Measurements from ENCODE around the gene FBP1. TPM values are rescaled to one million over a fixed set of nuclear protein-coding genes. Genes with fewer than 3 reads are reported as not detected.
"Not testable (repeated sequence)": the region's sequence is repeated elsewhere in the genome, so short reads cannot be mapped to it uniquely, and the experiment has no call there.

FBP1 gene
- total RNA-seq, 1 experiment from 2014 or later, result 1.9 TPM

- H3K4me1 ChIP-seq (ENCODE audit: insufficient read depth, low read length), result no peaks in the 10 kb centered on the region
- no peaks in the 10 kb centered on the region for H3K79me1 ChIP-seq (ENCODE audit: insufficient read depth, low read depth, low read length, poor library complexity, severe bottlenecking)
- TF ChIP-seq CTCF (conservative IDR thresholded peaks at IDR 0.05), result no peak
- H3K27me3 ChIP-seq (ENCODE audit: insufficient read depth, low read length), result no peaks in the 10 kb centered on the region
- no peak within 1 kb of the TSS for H3K4me2 ChIP-seq (ENCODE audit: insufficient read depth, insufficient read length, low read length)
- H3K9me3 ChIP-seq (ENCODE audit: control insufficient read depth, low read depth, low read length), result no peaks in the 10 kb centered on the region
- no peaks in the 10 kb centered on the region; a peak in 1 of 4 replicates for H3K4me1 Mint-ChIP-seq
- no peak within 1 kb of the TSS for H3K14ac ChIP-seq (ENCODE audit: insufficient read depth, low read length)
- no peak within 1 kb of the TSS for H3K56ac ChIP-seq (ENCODE audit: insufficient read length, low read depth, low read length)
- H3K9me3 Mint-ChIP-seq, result no peaks in the 10 kb centered on the region
- no peak within 1 kb of the TSS for H4K5ac ChIP-seq (ENCODE audit: insufficient read length, low read depth, low read length)
- H4K91ac ChIP-seq (ENCODE audit: insufficient read length, low read depth, low read length), result no peak within 1 kb of the TSS
- H3K27me3 Mint-ChIP-seq (ENCODE audit: low read depth), result peaks cover 11% of the 10 kb centered on the region
- no peak within 1 kb of the TSS for H3T11ph ChIP-seq (ENCODE audit: low read length)
- no peak within 1 kb of the TSS for H3K27ac Mint-ChIP-seq
- H3K4ac ChIP-seq (ENCODE audit: low read depth, low read length), result no peak within 1 kb of the TSS
- no peak within 1 kb of the TSS for H2BK20ac ChIP-seq (ENCODE audit: low read depth, low read length, poor library complexity, severe bottlenecking)
- no peak within 1 kb of the TSS for H2AFZ ChIP-seq (ENCODE audit: low read length)
- H3K18ac ChIP-seq (ENCODE audit: insufficient read length, low read depth, low read length), result no peak within 1 kb of the TSS
- no peaks in the 10 kb centered on the region; a peak in 2 of 7 replicates for H3K36me3 Mint-ChIP-seq (ENCODE audit: insufficient read depth in 1 of 3, low read depth in 3 of 3)
- H3K27ac ChIP-seq (ENCODE audit: insufficient read length, low read depth, low read length), result no peak within 1 kb of the TSS
- no peak within 1 kb of the TSS for H2BK5ac ChIP-seq (ENCODE audit: insufficient read length, low read length)
- H4K8ac ChIP-seq (replicated peaks; ENCODE audit: insufficient read length, low read depth, low read length), result no peak within 1 kb of the TSS
- H4K20me1 ChIP-seq (ENCODE audit: control insufficient read depth, insufficient read depth, insufficient read length), result no peaks in the 10 kb centered on the region
- no peak within 1 kb of the TSS for H2BK12ac ChIP-seq (ENCODE audit: insufficient read length, low read depth, low read length)
- H3K9ac ChIP-seq (ENCODE audit: extremely low read depth, insufficient read length, low read length), result no peak within 1 kb of the TSS
- peaks cover 3% of the 10 kb centered on the region for H3K23me2 ChIP-seq (ENCODE audit: insufficient read length, low read depth, low read length, poor library complexity, severe bottlenecking)
- no CpG with 5 or more reads among the region's 21 CpGs for WGBS (ENCODE audit: extremely low coverage, insufficient read length, low lambda C conversion rate)
- H3K79me2 ChIP-seq (ENCODE audit: insufficient read depth, low read length), result no peaks in the 10 kb centered on the region
- no peak within 1 kb of the TSS for H3K4me3 Mint-ChIP-seq
- no peak within 1 kb of the TSS for H2BK15ac ChIP-seq (ENCODE audit: low read depth, low read length)
- H2BK120ac ChIP-seq (ENCODE audit: low read depth, low read length, poor library complexity, severe bottlenecking), result no peak within 1 kb of the TSS
- H2AK5ac ChIP-seq (ENCODE audit: insufficient read length, low read length), result no peak within 1 kb of the TSS
- no peak within 1 kb of the TSS for H3K23ac ChIP-seq (ENCODE audit: insufficient read length, low read depth, low read length)
- DNase-seq, result no peak
Measured at GRCh38 chr9:94593459-94594345, 45.6 kb downstream of the FBP1 start, which contains the start of gene FBP2. FBP2 (minus strand) TSS chr9:94593824; CDS start chr9:94593726, 98 bp downstream.

GRCh38 chr9:94592683-94593082 is 46.6 kb downstream of the FBP1 start:
- H3K4ac ChIP-seq (ENCODE audit: low read depth, low read length); H3K4me1 Mint-ChIP-seq; H3K4me3 Mint-ChIP-seq; H3K23ac ChIP-seq (ENCODE audit: insufficient read length, low read depth, low read length); H3K79me2 ChIP-seq (ENCODE audit: insufficient read depth, low read length); H4K20me1 ChIP-seq (ENCODE audit: control insufficient read depth, insufficient read depth, insufficient read length); H2BK120ac ChIP-seq (ENCODE audit: low read depth, low read length, poor library complexity, severe bottlenecking); H4K5ac ChIP-seq (ENCODE audit: insufficient read length, low read depth, low read length); DNase-seq; H2BK12ac ChIP-seq (ENCODE audit: insufficient read length, low read depth, low read length); H3K9ac ChIP-seq (ENCODE audit: extremely low read depth, insufficient read length, low read length); H3K14ac ChIP-seq (ENCODE audit: insufficient read depth, low read length); H3K18ac ChIP-seq (ENCODE audit: insufficient read length, low read depth, low read length); H3T11ph ChIP-seq (ENCODE audit: low read length); H3K56ac ChIP-seq (ENCODE audit: insufficient read length, low read depth, low read length); H3K4me1 ChIP-seq (ENCODE audit: insufficient read depth, low read length); H3K4me2 ChIP-seq (ENCODE audit: insufficient read depth, insufficient read length, low read length); H3K9me3 Mint-ChIP-seq; H2BK20ac ChIP-seq (ENCODE audit: low read depth, low read length, poor library complexity, severe bottlenecking); H3K27ac Mint-ChIP-seq; H3K27ac ChIP-seq (ENCODE audit: insufficient read length, low read depth, low read length); H3K23me2 ChIP-seq (ENCODE audit: insufficient read length, low read depth, low read length, poor library complexity, severe bottlenecking); H4K8ac ChIP-seq (replicated peaks; ENCODE audit: insufficient read length, low read depth, low read length); H3K79me1 ChIP-seq (ENCODE audit: insufficient read depth, low read depth, low read length, poor library complexity, severe bottlenecking); H2AK5ac ChIP-seq (ENCODE audit: insufficient read length, low read length); H2BK5ac ChIP-seq (ENCODE audit: insufficient read length, low read length); H3K9me3 ChIP-seq (ENCODE audit: control insufficient read depth, low read depth, low read length); H2AFZ ChIP-seq (ENCODE audit: low read length); H3K27me3 ChIP-seq (ENCODE audit: insufficient read depth, low read length); H2BK15ac ChIP-seq (ENCODE audit: low read depth, low read length); H3K36me3 Mint-ChIP-seq (ENCODE audit: insufficient read depth in 1 of 3, low read depth in 3 of 3); H4K91ac ChIP-seq (ENCODE audit: insufficient read length, low read depth, low read length): not testable (repeated sequence)
- WGBS (ENCODE audit: extremely low coverage, insufficient read length, low lambda C conversion rate), result no CpG with 5 or more reads among the region's 7 CpGs
- H3K27me3 Mint-ChIP-seq (ENCODE audit: low read depth), result peaks cover 11% of the 10 kb centered on the region

Measured in H9 (cell line).